ENCODE data around the gene SNRPD3.
A peak's percentile ranks its signal among the peaks of the same experiment; 100 is the strongest.

Gene SNRPD3

DNA sequence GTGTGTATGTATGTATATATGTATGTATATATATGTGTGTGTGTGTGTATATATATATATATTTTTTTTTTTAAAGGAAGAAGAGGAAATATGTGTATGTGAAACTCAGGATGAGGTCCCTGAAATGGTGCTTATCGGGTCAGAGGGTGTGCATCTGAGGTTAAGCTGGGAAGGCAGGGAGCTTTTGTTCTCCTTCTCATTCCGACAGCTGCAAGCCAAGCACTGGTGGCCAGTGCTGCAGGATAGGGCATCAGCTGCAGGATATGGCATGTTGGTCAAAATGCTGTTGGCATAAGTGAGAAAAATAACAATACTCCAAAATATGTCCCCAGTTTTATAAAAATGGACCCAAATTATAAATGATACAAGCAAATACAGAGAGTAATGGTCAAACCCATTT lies 7.4 kb downstream of the SNRPD3 start:
- no peak for TF ChIP-seq ZFX (IDR thresholded peaks at IDR 0.05)
- TF ChIP-seq CTCF (conservative IDR thresholded peaks at IDR 0.05): no peak
- H3K27ac ChIP-seq: no peak overlapping the region

- no peak for TF ChIP-seq CTCF (conservative IDR thresholded peaks at IDR 0.05)
- TF ChIP-seq ZFX (IDR thresholded peaks at IDR 0.05): no peak
These were observed 8.7 kb downstream of the SNRPD3 start for GRCh38 chr22:24564376-24565058.

DNA sequence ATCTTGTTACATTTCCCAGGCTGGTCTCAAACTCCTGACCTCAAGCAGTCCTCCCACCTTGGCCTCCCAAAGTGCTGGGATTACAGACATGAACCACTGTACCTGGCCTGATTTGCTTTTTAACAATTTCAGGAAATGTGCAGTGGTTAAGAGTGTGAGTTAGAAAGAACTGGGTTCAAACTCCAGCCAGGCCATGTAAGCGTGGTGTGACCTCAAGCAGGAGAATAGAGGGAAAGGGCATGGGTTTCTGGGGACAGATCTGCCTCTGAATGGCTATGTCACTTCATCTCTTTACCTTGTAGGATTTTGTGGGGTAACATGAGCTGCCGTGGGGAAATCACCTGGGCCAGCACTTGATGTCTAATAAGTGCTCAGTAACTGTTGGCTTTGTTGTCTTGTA lies 9.3 kb downstream of the SNRPD3 start:
- H3K27ac ChIP-seq: no peak overlapping the region
- TF ChIP-seq CTCF (conservative IDR thresholded peaks at IDR 0.05) (no peak), ZFX (IDR thresholded peaks at IDR 0.05) (no peak)

More at GRCh38 chr22:24564376-24565058, 8.7 kb downstream of the SNRPD3 start:
- H3K27ac ChIP-seq: no peak overlapping the region

- H3K27ac ChIP-seq: no peak overlapping the region
- no peak for TF ChIP-seq CTCF (conservative IDR thresholded peaks at IDR 0.05)
- TF ChIP-seq ZFX (IDR thresholded peaks at IDR 0.05): no peak
These were observed 11.2 kb downstream of the SNRPD3 start for GRCh38 chr22:24566899-24567511.

DNA sequence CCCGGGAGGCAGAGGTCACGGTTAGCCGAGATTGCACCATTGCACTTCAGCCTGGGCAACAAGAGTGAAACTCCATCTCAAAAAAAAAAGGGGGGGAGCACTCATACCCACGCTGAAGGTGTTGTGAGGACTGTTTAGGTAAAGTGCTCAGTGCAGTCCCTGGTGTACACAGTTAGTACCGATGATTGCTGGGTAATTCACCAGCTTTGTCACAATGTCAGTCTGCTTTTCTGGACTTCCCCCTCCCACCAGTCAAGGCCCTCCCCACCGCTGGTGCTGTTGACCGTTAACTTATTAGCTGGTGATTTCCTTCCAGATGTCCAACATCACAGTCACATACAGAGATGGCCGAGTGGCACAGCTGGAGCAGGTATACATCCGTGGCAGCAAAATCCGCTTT lies 11.9 kb downstream of the SNRPD3 start:
- no peak overlapping the region for H3K27ac ChIP-seq
- no peak for TF ChIP-seq ZFX (IDR thresholded peaks at IDR 0.05)
- TF ChIP-seq CTCF (conservative IDR thresholded peaks at IDR 0.05): no peak

DNA sequence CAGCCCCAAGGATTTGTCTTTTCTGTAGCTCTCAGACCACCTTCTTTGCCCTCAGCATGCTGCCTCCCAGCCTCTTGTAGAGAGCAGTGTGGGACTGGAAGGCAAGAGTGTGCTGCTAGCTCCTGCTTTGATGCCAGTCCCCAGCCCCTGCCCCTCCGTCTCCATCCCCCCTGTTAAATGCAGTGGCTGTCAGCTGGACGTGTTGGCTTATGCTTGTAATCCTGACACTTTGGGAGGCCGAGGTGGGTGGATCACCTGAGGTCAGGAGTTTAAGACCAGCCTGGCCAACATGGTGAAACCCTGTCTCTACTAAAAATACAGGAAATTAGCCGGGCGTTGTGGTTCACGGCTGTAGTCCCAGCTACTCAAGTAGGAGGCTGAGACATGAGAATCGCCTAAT lies 15.5 kb downstream of the SNRPD3 start:
- TF ChIP-seq CTCF (conservative IDR thresholded peaks at IDR 0.05): no peak
- no peak for TF ChIP-seq ZFX (IDR thresholded peaks at IDR 0.05)

GRCh38 chr22:24576778-24577177 lies 21.0 kb downstream of the SNRPD3 start:
- TF ChIP-seq ZFX (IDR thresholded peaks at IDR 0.05) (no peak), CTCF (conservative IDR thresholded peaks at IDR 0.05) (no peak)

More for the DNA sequence above, 15.5 kb downstream of the SNRPD3 start:
- H3K27ac ChIP-seq: peak overlapping the region; percentile 5; the same call in 1 of the 2 replicates

More at GRCh38 chr22:24576778-24577177, 21.0 kb downstream of the SNRPD3 start:
- no peak overlapping the region for H3K27ac ChIP-seq
